Inferior parietal cortex (tissue), 1 donor: ENCODE measurements around the gene NOP53.
"Not testable (repeated sequence)": the region's sequence is repeated elsewhere in the genome, so short reads cannot be mapped to it uniquely, and the experiment has no call there.

ENCODE experiments used
- DNase-seq: peaks from one replicate; pipeline ENCODE4 v3.0.0-alpha.2; 2016; ENCODE audit errors: extremely low spot score

Gene NOP53

DNA sequence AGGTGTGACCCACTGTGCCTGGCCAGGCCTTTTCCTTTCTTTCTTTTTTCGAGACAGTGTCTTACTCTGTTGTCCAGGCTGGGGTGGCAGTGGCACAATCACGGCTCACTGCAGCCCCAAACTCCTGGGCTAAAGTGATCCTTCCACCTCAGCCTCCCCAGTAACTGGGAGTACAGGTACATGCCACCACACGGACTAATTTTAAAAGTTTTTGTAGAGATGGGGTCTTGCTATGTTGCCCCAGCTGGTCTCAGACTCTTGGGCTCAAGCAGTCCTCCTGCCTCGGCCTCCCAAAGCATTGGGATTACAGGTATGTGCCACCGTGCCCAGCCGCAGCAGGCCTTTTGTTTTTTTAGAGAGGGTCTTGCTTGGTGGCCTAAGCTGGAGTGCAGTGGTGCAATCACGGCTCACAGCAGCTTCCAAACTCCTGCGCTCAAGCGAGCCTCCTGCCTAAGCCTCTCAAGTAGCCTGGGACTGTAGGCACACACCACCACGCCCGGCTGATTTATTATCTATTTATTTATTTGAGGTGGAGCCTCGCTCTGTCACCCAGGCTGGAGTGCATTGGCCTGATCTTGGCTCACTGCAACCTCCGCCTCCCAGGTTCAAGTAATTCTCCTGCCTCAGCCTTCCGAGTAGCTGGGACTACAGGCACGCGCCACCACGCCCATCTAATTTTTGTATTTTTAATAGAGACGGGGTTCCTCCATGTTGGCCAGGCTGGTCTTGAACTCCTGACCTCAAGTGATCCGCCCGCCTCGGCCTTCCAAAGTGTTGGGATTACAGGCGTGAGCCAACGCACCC lies 32.1 kb downstream of the NOP53 start:
- DNase-seq, result not testable (repeated sequence)

DNA sequence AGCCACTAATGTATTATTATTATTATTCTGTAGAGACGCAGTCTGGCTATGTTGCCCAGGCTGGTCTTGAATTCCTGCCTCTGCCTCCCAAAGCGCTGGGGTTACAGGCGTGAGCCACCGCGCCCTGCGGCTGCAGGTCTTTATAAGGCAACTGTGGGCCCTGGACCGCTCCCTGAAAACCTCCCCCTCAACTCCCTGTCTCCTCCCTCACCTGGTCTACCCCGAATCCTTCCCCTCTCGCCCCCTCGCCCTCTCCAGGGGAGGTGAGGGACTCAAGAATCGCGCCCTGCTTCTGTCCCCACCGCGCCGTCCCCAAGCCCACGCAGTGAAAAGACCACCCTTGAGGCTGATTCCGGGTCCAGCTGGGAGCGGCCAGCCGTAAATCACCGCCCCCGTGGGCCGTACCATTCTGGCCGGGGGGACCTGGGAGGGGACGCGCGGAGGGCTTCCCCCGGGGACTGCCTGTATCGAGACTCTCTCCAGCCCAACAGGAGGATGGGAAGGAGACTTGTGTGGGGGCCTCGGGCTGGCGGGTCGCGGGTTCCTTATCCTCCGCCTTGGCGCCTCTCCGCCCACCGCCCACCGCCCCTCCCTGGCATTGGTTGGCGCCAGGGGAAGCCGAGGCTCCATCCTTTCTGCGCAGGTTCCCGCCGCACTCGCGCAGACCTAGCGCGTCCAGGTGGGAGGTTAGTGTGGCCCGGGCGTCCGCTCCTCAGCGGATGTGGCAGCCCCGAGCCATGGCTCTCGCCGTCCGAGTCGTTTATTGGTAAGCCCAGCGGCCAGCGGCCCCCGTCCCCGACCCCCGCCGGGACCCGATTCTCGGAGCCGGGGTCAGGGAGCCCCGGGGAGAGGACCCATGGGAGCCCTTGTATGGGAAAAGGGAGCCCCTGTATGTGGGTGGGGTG lies 33.0 kb downstream of the NOP53 start, which contains the start of gene SELENOW:
SELENOW (plus strand) TSS at position 655 of the 905 bp plus-strand sequence; CDS start at position 738, 83 bp downstream.
- DNase-seq, result peak; percentile 84

DNA sequence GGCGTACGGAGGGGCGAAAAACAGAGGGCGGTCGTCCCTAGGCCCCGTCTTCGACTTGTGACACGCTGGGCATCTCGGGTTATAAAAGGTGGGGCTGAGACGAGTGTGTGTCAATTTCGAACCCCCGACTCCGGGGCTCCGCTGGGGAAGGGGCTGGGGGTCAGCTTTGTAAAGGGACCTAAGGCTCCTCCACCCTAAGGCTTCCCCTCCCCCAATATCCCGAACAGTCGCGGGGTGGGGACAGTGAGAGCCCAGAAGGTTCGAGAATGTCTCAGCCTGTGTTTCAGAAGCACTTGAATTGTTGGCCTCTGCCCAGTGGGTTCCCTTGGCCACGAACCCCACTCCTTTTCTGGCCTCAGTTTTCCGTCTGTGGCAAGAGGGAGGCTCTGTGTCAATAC lies 33.6 kb downstream of the NOP53 start:
- DNase-seq, result peak; percentile 45

DNA sequence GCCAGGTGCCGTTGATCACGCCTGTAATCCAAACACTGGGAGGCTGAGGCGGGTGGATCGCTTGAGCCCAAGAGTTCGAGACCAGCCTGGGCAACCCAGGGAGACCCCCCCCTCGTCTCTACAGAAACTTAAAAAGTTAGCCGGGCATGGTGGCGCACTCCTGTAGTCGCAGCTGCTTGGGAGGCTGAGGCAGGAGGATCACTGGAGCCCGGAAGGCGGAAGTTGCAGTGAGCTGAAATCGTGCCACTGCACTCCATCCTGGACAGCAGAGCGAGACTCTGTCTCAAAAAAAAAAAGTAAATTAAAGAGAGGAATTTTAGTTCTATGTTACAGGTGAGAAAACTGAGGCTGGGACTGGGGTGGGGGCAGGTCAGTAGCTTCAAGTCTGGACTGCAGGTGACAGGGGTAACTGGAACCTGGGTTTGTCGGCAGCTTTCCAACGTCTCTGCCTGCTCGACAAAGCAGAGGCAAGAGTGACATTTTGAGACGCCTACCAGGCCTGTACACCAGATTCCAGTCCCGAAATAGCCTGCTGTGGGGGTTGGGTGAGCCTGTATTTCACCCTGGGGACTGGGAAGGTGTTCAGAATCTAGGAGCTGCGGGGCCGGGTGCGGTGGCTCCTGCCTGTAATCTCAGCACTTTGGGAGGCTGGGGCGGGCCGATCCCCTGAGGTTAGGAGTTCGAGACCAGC lies 34.3 kb downstream of the NOP53 start:
- peak; percentile 47 for DNase-seq

DNA sequence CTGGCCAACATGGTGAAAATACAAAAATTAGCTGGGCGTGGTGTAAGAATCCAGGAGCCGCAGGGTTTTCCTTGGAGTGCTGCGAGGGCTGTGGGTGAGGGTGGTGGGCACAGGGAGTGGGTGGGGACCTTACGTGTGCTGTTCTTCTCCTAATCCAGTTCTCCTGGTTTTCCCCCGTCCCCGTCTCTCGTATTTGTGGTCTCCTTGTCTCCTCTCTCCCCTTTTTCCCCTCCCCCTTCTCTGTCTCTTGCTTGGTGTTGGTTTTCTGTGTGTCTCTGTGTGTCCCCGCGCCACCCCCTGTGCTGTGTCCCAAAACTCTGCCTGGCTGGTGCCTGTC lies 34.8 kb downstream of the NOP53 start:
- no peak for DNase-seq

DNA sequence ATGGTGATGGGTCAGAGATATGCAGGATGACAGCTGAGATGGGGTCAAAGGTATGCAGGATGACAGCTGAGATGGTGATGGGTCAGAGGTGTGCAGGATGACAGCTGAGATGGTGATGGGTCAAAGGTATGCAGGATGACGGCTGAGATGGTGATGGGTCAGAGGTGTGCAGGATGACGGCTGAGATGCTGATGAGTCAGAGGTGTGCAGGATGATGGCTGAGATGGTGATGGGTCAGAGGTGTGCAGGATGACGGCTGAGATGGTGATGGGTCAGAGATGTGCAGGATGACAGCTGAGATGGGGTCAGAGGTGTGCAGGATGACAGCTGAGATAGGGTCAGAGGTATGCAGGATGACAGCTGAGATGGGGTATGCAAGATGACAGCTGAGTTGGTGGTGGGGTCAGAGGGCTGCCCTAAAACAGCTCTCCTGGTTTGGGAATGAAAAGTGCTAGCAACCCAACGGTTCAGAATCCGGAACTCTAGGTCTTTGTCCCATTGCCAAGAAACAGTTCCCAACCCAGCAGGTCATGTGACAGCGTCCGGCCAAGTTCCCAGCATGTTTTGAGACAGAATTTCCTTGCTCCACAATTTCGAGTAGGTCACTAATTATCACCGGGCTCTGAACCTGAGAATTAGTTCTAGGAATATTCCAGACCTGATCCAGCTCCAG lies 36.4 kb downstream of the NOP53 start:
- DNase-seq, result peak; percentile 77

DNA sequence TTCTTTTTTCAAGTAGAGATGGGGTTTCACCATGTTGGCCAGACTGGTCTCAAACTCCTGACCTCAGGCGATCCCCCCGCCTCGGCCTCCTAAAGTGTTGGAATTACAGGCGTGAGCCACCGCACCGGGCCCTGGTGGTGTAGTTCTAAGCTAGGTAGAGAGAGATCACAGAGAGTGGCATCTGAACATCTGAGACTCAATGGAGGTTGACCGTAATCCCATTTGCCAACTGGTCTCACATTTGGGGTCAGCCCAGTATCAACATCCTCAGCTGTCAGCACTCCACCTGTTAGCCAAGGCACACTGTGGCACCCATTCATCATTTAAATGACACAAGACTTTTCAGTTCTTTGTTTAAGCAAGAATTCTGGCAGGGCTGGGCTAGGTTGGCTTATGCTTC lies 41.2 kb downstream of the NOP53 start:
- no peak for DNase-seq

DNA sequence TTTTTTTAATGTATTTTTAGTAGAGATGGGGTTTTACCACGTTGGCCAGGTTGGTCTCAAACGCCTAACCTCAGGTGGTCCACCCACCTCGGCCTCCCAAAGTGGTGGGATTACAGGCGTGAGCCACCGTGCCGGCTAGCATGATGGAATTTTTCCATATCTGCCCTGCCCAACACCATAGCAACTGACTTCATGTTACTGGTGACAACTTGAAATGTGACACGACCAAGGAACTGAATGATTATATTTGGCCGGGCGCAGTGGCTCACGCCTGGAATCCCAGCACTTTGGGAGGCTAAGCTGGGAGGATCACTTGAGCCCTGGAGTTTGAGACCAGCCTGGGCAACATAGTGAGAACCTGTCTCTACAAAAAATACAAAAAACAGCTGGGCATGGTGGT lies 42.0 kb downstream of the NOP53 start:
- DNase-seq, result not testable (repeated sequence)

DNA sequence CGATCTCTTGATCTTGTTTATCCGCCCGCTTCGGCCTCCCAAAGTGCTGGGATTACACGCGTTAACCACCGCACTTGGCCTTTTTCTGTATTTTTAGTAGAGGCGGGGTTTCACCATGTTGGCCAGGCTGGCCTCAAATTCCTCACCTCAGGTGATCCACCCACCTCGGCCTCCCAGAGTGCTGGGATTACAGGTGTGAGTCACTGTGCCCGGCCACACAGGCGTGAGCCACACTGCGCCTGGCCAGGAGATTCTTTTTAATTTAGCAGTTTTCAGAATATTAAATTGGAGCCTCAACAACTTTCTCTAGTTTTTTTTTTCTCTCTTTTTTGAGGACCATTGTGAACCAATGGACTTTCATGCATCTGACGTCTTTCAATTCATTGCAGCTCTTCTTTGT lies 44.5 kb downstream of the NOP53 start:
- DNase-seq, result not testable (repeated sequence)

DNA sequence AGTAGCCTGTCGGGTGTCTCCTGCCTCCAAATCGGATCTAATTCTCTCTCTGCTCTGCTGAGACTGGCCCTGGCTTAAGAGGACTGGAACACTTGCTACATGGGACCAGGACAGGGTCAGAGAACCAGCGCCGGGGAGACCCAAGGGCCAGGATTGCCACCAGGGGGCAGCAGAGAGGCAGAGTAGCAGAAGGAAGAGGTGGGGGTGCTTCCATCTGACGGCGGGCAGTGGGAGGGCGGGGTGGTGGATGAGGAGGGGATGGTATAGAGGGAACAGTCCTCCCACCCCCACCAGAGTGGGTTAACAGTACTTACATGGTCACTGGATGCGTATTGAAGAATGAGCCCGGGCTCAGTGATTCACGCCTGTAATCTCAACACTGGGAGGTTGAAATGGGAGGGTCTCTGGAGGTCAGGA lies 45.1 kb downstream of the NOP53 start:
- peak; percentile 61 for DNase-seq

DNA sequence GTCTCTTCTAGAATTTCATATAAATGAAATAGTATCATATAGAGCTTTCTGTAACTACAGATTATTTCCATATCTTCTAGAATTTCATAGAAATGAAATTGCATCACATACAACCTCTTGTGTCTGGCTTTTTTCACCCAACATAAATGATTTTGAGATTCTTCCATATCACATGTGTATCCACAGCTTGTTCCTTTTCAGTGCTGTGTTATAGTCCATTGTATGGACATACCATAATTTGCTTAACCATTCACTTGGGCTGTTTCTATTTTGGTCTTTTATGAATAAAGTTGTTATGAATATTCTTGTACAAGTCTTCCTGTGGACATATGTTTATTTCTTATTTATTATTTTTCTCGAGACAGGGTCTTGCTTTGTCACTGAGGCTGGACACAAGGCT lies 47.3 kb downstream of the NOP53 start:
- DNase-seq, result no peak

DNA sequence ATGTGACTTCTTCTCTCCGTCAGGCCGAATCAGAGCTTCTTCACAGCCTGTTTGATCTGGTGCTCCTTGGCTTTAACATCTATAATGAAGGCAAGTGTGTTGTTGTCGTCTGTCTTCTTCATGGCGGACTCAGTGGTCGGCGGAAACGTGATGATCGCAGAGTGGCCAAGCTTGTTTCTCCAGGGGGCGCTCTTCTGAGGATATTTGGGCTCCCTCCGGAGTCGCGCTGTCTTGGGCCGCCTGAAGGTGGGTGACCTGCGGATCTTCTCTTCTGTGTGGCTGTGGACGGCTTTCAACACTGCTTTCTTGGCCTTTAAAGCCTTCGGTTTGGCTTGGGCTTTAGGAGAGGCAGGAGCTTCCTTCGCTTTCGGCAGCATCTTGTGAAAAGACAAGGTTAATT lies 49.2 kb downstream of the NOP53 start:
- DNase-seq, result no peak

DNA sequence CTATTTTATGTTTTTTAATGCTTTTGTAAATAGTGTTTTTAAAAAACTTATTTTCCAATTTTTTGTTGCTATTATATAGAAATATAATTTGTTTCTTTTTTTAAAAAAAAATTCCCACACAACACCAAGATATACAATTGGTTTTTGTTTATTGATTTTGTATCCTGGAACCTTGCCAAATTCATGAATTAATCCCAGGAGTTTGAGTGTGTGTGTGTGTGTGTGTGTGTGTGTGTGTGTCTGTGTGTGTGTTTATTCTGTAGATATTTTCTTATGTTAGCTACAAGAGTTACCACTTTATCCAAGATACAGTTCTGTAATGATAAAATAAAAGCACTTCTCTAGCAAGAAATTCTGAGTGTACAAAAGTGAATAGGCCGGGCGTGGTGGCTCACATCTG lies 51.4 kb downstream of the NOP53 start:
- no peak for DNase-seq

DNA sequence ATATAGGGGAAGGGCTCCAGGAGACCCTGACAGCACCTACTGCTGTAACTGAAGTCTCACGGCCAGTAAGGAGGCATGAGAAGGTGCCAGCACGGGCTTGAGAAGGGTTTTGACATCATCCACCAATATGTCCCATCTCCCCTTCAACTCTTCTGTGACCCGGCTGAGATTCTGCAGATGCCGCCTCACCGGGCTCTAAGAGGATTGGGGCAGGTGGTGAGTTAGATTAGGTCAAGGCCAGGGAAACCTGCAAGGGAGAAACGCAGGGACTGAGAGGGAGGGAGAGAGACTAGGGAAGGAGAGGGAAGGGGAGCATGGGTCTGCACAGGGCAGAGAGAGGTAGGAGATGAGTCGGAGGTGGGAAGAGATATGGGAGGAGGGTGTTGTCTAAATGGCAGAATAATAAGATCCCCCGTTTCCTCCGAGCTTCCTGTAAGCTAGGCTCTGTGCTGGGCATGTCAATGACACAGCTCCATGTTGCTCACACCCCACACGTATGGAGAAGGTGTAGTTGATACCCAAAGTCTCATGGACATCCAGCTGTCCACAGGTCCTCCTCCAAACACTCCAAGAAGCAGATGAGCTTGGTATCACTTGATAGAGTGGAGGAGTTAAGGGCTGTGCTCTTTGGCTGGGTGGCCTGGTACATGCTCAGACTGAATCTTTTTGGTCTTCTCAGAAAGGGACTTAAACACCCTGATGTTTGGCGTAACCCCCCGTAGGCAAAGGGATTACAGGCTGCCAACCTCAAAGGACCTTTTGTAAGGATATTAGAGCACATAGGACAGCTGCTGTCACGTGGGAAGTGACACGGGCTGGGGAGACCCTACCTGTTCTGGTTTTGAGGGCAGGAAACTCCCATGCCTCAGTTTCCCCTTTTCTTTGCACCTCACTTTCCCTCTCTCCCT lies 52.9 kb downstream of the NOP53 start:
- DNase-seq, result no peak

DNA sequence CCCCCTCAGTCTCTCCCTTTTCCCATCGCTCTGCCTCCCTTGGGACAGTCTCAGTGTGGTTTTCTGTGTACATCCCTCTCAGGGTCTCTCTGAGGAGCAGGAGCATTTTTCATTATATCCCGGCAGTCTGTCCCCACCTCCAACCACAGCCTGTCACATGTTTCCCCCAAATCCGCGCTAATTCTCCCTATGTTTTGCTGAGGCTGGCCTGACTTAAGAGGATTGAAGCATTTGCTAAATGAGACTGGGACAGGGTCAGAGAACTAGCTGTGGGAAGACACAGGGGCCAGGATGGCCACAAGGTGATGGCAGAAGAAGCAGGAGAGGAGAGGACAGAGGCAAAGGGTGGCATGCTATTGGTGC lies 53.5 kb downstream of the NOP53 start:
- DNase-seq, result no peak

DNA sequence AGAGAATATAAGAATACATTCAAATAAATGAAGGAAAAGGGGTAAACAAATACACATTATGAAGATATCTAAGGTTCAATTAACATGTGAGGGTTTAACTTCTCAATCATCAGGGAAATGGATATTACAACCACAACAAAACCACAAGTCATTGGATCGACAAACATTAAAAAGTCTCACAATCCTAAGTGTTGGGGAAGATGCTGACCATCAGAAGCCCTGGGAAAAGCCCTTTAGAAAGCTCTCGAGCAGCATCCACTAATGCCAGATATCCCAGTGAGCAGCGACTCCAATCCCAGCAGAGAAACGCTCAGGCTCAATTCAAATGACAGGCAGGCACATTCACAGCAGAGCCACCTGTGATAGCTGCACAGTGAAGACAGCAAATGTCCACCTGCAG lies 55.9 kb downstream of the NOP53 start:
- no peak for DNase-seq

DNA sequence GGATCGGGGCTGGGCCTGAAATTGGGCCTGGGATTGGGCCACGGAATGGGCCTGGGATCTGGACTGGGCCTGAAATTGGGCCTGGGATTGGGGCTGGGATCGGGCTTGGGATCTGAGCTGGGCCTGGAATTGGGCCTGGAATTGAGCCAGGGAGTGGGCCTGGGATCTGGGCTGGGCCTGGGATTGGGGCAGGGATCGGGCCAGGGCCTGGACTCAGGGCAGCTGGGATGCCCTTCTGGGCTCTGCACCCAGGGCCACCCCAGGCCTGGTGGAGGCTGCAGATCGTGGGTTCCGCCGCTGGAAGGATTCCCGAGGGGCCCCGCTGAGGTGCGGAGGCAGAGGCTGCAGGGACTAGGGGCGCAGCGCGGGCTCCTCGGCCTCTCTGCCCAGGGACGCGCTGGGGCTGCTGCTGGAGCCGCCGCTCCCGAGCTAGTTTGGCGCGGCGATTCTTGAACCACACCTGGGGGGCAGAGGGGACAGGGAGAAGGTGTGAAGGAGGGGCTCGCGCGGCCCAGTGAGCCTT lies 57.2 kb downstream of the NOP53 start:
- no peak for DNase-seq

DNA sequence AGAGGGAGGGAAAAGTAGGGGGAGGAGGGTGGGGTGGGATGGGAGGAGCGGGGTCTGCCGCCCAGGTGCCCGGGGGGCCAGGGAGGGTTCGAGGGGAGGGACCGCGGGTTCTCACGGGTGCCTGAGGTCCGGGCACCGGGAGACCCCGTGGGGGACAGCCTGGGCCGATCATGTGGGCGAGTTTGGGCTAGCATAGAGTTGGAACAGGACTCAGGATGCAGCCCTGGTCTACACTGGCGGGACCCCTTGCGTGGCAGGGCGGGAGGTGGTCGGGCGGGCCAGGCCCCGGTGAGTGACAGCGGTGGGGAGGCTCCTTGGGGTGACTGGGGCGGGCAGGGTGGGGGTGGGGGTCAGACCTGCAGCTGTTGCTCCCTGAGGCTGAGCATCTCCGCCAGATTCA lies 57.8 kb downstream of the NOP53 start:
- DNase-seq, result not testable (repeated sequence)

DNA sequence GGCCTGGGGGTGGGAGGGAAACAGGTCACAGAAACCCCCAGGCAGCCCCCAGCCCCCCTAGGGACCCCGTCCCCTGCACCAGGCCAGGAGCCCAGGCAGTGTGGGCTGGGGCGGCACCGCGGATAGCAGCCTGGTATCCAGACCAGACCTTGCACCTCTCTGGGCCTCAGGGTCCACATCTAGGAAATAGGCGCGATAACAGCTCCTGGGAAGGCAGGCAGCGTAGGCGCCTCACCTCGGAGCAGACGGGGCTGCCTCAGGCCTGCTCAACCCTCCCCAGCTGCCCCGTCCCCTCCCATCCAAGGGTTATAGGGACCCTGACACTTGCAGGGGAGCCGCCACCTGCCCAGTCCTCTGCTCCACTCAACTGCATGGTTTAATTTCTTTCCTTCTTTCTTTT lies 58.3 kb downstream of the NOP53 start:
- DNase-seq, result not testable (repeated sequence)

DNA sequence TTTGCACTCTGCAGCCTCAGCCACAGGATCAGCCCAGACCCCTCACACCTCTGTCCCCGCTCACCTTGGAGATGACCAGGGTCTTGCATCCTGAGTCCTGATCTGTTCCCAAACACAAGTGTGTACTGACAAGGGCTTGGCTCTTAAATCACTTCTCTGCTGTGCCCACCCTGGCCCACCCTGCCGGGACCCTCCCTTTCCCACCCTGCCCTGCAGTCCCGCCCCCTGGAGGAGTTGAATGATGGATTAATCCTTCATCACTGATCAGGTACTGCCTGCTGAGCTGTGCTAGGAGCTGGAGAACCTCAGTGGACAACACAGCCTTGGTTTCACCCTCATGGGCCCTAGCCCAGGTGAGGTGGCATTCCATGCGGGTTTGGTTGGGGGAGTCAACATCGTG lies 59.1 kb downstream of the NOP53 start, which contains the start of gene TPRX1:
TPRX1 (minus strand) TSS at position 101 of the 400 bp plus-strand sequence; CDS start at position 89, 12 bp downstream.
- not testable (repeated sequence) for DNase-seq
